HG02981 (cell line): Measurements from ENCODE around the gene NUMA1.

Source experiments
- ATAC-seq: cut with Tn5 transposase; IDR thresholded peaks from one replicate; pipeline ENCODE4 v1.9.1; 2021; ENCODE audit warnings: mild to moderate bottlenecking, moderate library complexity; ENCODE audit not compliant: unreplicated experiment

Gene NUMA1

GRCh38 chr11:72002841-72003775, 77.2 kb downstream of the NUMA1 start:
- no peak for ATAC-seq

GRCh38 chr11:72001834-72002591, 78.3 kb downstream of the NUMA1 start:
- ATAC-seq, result no peak

- no peak for ATAC-seq
Observed at GRCh38 chr11:72001285-72001684, 79.1 kb downstream of the NUMA1 start.

GRCh38 chr11:72000202-72000867, 80.0 kb downstream of the NUMA1 start:
- no peak for ATAC-seq

- ATAC-seq, result no peak
Observed at GRCh38 chr11:71999798-72000197, 80.5 kb downstream of the NUMA1 start.

- no peak for ATAC-seq
Observed at GRCh38 chr11:71999362-71999761, 81.0 kb downstream of the NUMA1 start.

GRCh38 chr11:71998649-71999310, 81.6 kb downstream of the NUMA1 start, which contains the start of gene IL18BP:
Gene IL18BP, plus strand, starts transcription at chr11:71998909. Its CDS starts 1,076 bp downstream, at chr11:71999985.
- peak; percentile 49 for ATAC-seq

GRCh38 chr11:71998061-71998460, 82.3 kb downstream of the NUMA1 start:
- no peak for ATAC-seq

- no peak for ATAC-seq
Observed at GRCh38 chr11:71997594-71997993, 82.7 kb downstream of the NUMA1 start.

- no peak for ATAC-seq
Observed at GRCh38 chr11:71996946-71997345, 83.4 kb downstream of the NUMA1 start.

DNA sequence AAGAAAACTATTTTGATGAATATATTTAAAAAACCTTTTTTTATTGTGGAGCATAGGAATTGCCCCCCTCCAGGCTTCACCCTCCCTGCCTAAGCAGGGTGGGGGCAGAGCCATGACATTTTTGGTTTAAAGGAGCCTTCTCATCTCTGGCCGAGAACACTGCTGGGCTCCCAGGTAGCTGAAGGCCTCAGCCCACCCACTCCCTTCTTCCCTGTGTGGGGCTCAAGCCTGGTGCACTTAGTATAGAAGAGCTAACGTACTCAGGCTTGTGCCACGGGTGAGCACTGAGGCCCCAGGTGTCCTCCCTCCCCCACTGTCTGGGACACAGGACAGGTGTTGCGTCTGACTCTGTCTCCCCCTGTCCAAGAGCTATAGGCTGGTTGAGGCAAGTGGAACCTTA, 83.8 kb downstream of the NUMA1 start:
- no peak for ATAC-seq

DNA sequence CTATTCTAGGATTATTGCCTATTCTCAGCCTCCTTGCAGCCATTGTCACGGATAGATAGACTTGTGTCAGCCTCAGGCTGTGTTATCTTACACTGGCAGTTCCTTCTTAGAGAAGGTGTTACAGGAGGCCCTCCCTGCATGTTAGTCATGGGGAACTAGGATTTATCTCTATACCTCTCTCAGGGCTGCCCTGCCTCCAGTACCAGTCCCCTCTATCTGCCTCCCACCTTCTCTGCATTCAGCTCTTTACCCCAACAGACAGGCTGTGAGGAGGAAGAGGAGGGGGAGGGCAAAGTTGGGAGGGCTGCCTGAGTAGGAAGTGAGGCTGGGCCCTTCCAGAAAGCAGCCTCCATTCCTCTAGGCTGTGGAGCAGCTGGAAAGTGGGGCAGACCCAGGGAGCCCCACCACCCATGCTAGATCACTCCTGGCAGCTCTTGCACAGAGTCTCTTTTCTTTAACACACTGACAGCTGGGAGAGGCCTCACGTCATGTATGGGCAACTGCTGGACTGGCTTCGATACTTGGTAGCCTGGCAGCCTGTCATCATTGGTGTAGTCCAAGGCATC, 84.5 kb downstream of the NUMA1 start:
- ATAC-seq, result no peak

DNA sequence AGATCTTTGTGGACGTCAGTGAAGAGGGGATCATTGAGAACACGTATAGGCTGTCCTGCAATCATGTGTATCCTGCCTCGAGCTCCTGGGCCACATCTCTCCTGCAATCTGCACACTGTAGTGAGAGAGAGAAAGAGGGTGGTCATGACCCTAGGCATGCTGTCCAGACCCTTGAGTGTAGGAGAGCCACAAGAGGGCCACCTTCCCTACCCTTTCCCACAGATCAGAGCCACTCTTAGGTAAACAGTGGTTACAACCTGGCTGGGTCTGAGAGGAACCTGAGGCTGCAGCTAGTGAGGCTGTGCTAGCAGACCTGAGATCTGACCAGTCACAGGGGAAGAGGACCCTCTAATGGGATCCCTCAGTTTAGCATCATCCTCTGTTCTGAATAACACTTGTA, 85.6 kb downstream of the NUMA1 start:
- ATAC-seq, result no peak

DNA sequence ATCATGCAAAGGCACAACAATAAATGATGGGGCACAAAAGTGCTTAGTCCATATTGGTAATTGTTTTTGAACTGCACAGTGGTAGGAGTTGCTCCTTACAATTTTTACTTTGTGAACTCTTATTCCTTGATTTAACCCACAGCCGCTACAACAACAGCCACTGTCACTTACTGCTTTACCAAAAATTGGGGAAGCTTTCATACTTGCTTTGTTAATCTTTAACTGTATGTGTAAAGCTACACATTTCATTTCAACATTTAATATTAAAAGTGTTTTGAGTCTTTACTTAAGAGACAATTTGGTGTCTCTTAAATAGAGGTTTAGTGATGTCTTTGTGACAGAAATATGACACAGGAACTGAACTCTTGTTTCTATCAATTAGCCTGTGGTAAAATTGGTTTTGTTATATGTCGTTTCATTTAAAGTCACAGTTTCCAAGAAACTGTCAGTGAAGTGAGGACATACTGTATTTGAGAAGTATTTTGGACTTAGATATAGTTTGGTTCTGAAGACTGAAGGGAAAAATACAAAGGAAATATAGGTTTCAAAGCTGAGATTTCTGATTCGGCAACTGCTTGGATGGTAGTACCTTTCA, 88.1 kb downstream of the NUMA1 start:
- ATAC-seq, result no peak

DNA sequence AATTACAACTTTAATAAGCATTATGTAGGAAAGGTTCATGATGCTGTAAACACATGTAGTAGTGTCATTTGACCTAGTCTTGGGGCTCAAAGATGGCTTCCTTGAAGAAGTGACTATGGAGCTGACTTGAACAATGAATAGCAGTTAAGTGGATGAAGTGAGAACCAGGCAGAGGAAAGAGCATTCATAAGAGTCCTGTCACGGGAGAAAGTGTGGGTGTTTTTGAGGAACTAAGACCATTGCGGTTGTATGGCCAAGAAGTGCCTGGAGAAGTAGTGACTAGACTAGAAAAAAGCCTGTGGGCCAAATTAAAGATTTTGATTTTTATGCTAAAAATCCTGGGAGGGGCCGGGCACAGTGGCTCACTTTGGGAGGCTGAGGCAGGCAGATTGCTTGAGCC, 88.8 kb downstream of the NUMA1 start:
- peak; percentile 66 for ATAC-seq

GRCh38 chr11:71990701-71991100, 89.6 kb downstream of the NUMA1 start:
- no peak for ATAC-seq

DNA sequence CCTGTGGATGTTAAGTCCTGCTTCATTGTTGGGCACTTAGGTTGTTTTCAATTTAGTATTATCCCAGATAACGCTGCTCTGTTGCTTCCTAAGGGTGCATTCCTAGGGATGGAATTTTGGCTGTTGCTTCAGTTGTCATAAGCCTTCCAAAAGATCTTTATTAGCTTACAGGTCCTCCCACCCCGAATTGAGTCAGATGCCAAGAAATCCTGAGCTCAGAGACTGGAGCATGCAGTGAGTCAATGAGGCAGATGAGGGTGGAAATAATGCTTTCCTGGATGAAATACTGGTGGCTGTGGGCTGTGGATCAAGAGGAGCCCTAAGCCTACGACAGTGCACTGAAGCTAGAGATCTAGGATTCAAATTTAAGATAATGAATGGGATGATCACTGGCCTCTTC, 92.3 kb downstream of the NUMA1 start:
- ATAC-seq, result no peak

GRCh38 chr11:71987521-71987920, 92.8 kb downstream of the NUMA1 start:
- ATAC-seq, result no peak

GRCh38 chr11:71986131-71986530, 94.2 kb downstream of the NUMA1 start:
- no peak for ATAC-seq

DNA sequence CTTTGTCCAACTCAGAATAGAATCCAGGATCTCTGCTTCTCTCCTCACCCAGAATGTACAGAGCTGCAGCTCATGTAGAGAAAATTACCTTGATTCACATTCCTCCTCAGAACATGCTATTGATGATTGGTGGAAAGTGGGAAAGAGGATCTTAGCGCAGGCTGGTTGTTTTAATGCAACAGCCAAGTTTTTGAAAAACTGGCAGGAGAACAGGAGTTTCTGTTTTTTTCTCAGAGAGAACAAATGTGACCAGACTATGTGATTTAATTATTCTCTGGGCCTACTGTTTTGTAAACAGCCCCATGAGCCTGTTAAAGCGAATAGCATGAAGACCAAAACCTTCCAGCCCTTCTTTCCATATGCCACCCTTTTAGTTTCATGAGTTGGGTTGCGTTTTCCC, 100.7 kb downstream of the NUMA1 start:
- ATAC-seq, result no peak
